Neural cell (in vitro differentiated cells): ENCODE data around the gene CERT1. TPM values are rescaled to one million over a fixed set of nuclear protein-coding genes. Genes with fewer than 3 reads are reported as not detected.
"Not testable (repeated sequence)": the region's sequence is repeated elsewhere in the genome, so short reads cannot be mapped to it uniquely, and the experiment has no call there.

Source experiments
- H2AFZ ChIP-seq: fragments of 200-600, 300-800 bp; sonication (generic), shearing (Covaris generic); 2 replicates; pipeline ENCODE4 v1.6.0; 2014; ENCODE audit warnings: low read depth, mild to moderate bottlenecking, antibody characterized with exemption, low read length, moderate library complexity
- H3F3A ChIP-seq: fragments of 200-600 bp; shearing (Covaris generic); 2 replicates; pipeline ENCODE4 v1.6.1; 2016; ENCODE audit warnings: mild to moderate bottlenecking, moderate library complexity, mixed read lengths, antibody characterized with exemption, low read length; ENCODE audit not compliant: insufficient read depth, poor library complexity, severe bottlenecking
- H3K27ac ChIP-seq: fragments of 200-600, 300-800 bp; sonication (generic), shearing (Covaris generic); 2 replicates; pipeline ENCODE4 v1.5.1; 2014; ENCODE audit warnings: mild to moderate bottlenecking, low read length, moderate library complexity
- H3K27me3 ChIP-seq: fragments of 300-800, 200-600 bp; sonication (generic), shearing (Covaris generic); 2 replicates; pipeline ENCODE4 v1.6.0; 2014; ENCODE audit warnings: mild to moderate bottlenecking, low read depth, low read length, moderate library complexity; ENCODE audit not compliant: insufficient read depth
- H3K36me3 ChIP-seq: fragments of 300-800, 200-600 bp; sonication (generic), shearing (Covaris generic); 2 replicates; pipeline ENCODE4 v1.5.1; 2014; ENCODE audit warnings: mild to moderate bottlenecking, antibody characterized with exemption, low read length, moderate library complexity; ENCODE audit not compliant: insufficient read depth
- H3K4me2 ChIP-seq: fragments of 300-800, 200-600 bp; sonication (generic), shearing (Covaris generic); 2 replicates; pipeline ENCODE4 v1.6.0; 2014; ENCODE audit warnings: mild to moderate bottlenecking, low read length
- H3K4me3 ChIP-seq: fragments of 300-800, 200-600 bp; sonication (generic), shearing (Covaris generic); 2 replicates; pipeline ENCODE4 v1.5.1; 2014; ENCODE audit warnings: mild to moderate bottlenecking, low read length, moderate library complexity
- H3K79me2 ChIP-seq: fragments of 200-600 bp; shearing (Covaris generic); replicated peaks from 2 replicates; pipeline ENCODE4 v1.6.0; 2014; ENCODE audit warnings: mild to moderate bottlenecking, low read length, moderate library complexity; ENCODE audit not compliant: insufficient read depth
- H3K9ac ChIP-seq: fragments of 300-800, 200-600 bp; sonication (generic), shearing (Covaris generic); 2 replicates; pipeline ENCODE4 v1.6.1; 2016; ENCODE audit warnings: mild to moderate bottlenecking, low read length, mixed read lengths
- H3K9me2 ChIP-seq: fragments of 200-600 bp; shearing (Covaris generic); 2 replicates; pipeline ENCODE4 v1.6.1; 2016; ENCODE audit warnings: mild to moderate bottlenecking, low read length, mixed read lengths; ENCODE audit not compliant: insufficient read depth
- H3K9me3 ChIP-seq: fragments of 200-600, 300-800 bp; sonication (generic), shearing (Covaris generic); 2 replicates; pipeline ENCODE4 v1.6.1; 2016; ENCODE audit warnings: mild to moderate bottlenecking, mixed run types, low read length, moderate library complexity, mixed read lengths
- H4K20me1 ChIP-seq: fragments of 200-600 bp; shearing (Covaris generic); 2 replicates; pipeline ENCODE4 v1.6.1; 2016; ENCODE audit warnings: mild to moderate bottlenecking, mixed run types; ENCODE audit not compliant: insufficient read depth
- EP300 ChIP-seq: fragments of 450-650 bp; conservative IDR thresholded peaks from 2 replicates; pipeline ENCODE4 v1.6.1; 2014; ENCODE audit warnings: antibody characterized with exemption, mild to moderate bottlenecking, moderate library complexity; ENCODE audit not compliant: poor library complexity, severe bottlenecking
- EZH2 ChIP-seq: fragments of 200-600, 300-800 bp; shearing (Covaris generic), sonication (generic); IDR thresholded peaks from 2 replicates; pipeline ENCODE4 v1.6.1; 2014; ENCODE audit warnings: antibody characterized with exemption, low read length, borderline replicate concordance, mild to moderate bottlenecking; ENCODE audit not compliant: insufficient read depth, poor library complexity, severe bottlenecking
- MXI1 ChIP-seq: fragments of 450-650 bp; conservative IDR thresholded peaks from 2 replicates; pipeline ENCODE4 v1.6.1; 2014; ENCODE audit warnings: antibody characterized with exemption, mild to moderate bottlenecking; ENCODE audit not compliant: poor library complexity, severe bottlenecking
- POLR2AphosphoS5 ChIP-seq: IDR thresholded peaks from 2 replicates; pipeline ENCODE4 v1.6.1; 2012
- RAD21 ChIP-seq: fragments of 450-650 bp; conservative IDR thresholded peaks from 2 replicates; pipeline ENCODE4 v1.6.1; 2014; ENCODE audit warnings: antibody characterized with exemption, mild to moderate bottlenecking, moderate library complexity
- SMC3 ChIP-seq: fragments of 450-650 bp; conservative IDR thresholded peaks from 2 replicates; pipeline ENCODE4 v1.6.1; 2014; ENCODE audit warnings: antibody characterized with exemption, mild to moderate bottlenecking, moderate library complexity; ENCODE audit not compliant: poor library complexity
- TAF1 ChIP-seq: IDR thresholded peaks from 2 replicates; pipeline ENCODE4 v1.6.1; 2012; ENCODE audit warnings: low read depth
- polyA plus RNA-seq: library from polyadenylated mRNA; depleted of rRNA; stranded (reverse); fragments of >200 nt; gene quantifications from 2 replicates; pipeline ENCODE4 v1.2.3, GENCODE V29; 2014
- TF ChIP-seq, protein P1 (sequence below): fragments of 450-650 bp; IDR thresholded peaks from 2 replicates; pipeline ENCODE4 v1.5.1; 2014; ENCODE audit warnings: antibody characterized with exemption, mild to moderate bottlenecking, moderate library complexity; ENCODE audit not compliant: poor library complexity, severe bottlenecking
- TF ChIP-seq, protein P2 (sequence below): IDR thresholded peaks from 2 replicates; pipeline ENCODE4 v1.6.1; 2012; ENCODE audit warnings: borderline replicate concordance

The CERT1 gene
- polyA plus RNA-seq, 1 donor from 2014 or later: 24.3 TPM

DNA sequence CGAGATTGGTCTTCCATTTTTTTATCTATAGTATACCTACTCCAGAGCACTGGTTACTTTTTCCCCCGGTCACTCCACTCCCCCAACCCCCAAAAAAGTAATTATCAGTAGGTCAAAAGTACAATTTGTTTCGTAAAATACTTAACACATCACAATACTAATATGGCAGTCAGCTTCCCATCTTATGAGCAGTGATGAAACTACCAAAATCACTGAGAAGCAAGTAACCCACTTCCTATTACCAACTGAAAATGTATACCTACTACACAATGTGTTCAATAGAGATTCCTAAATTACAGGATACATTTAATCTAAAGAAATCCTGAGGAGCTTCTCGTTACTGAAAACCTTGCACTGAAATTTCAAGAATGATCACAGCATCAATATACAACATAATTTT lies 1.9 kb downstream of the CERT1 start:
- Histone ChIP-seq H3K9me2 (no peaks in the 10 kb centered on the region), H2AFZ (no peak overlapping the region), H3K27ac (no peak overlapping the region), H3F3A (peaks cover 5% of the 10 kb centered on the region), H3K4me2 (peak overlapping the region; percentile 81), H3K79me2 (peaks cover 72% of the 10 kb centered on the region), H3K9me3 (no peaks in the 10 kb centered on the region), H3K36me3 (no peaks in the 10 kb centered on the region), H3K27me3 (no peaks in the 10 kb centered on the region), H3K4me3 (peak overlapping the region; percentile 87), H4K20me1 (no peaks in the 10 kb centered on the region), H3K9ac (peak overlapping the region; percentile 94)
- TF ChIP-seq, protein P1, sequence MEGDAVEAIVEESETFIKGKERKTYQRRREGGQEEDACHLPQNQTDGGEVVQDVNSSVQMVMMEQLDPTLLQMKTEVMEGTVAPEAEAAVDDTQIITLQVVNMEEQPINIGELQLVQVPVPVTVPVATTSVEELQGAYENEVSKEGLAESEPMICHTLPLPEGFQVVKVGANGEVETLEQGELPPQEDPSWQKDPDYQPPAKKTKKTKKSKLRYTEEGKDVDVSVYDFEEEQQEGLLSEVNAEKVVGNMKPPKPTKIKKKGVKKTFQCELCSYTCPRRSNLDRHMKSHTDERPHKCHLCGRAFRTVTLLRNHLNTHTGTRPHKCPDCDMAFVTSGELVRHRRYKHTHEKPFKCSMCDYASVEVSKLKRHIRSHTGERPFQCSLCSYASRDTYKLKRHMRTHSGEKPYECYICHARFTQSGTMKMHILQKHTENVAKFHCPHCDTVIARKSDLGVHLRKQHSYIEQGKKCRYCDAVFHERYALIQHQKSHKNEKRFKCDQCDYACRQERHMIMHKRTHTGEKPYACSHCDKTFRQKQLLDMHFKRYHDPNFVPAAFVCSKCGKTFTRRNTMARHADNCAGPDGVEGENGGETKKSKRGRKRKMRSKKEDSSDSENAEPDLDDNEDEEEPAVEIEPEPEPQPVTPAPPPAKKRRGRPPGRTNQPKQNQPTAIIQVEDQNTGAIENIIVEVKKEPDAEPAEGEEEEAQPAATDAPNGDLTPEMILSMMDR: no peak
- TF ChIP-seq, protein P2, sequence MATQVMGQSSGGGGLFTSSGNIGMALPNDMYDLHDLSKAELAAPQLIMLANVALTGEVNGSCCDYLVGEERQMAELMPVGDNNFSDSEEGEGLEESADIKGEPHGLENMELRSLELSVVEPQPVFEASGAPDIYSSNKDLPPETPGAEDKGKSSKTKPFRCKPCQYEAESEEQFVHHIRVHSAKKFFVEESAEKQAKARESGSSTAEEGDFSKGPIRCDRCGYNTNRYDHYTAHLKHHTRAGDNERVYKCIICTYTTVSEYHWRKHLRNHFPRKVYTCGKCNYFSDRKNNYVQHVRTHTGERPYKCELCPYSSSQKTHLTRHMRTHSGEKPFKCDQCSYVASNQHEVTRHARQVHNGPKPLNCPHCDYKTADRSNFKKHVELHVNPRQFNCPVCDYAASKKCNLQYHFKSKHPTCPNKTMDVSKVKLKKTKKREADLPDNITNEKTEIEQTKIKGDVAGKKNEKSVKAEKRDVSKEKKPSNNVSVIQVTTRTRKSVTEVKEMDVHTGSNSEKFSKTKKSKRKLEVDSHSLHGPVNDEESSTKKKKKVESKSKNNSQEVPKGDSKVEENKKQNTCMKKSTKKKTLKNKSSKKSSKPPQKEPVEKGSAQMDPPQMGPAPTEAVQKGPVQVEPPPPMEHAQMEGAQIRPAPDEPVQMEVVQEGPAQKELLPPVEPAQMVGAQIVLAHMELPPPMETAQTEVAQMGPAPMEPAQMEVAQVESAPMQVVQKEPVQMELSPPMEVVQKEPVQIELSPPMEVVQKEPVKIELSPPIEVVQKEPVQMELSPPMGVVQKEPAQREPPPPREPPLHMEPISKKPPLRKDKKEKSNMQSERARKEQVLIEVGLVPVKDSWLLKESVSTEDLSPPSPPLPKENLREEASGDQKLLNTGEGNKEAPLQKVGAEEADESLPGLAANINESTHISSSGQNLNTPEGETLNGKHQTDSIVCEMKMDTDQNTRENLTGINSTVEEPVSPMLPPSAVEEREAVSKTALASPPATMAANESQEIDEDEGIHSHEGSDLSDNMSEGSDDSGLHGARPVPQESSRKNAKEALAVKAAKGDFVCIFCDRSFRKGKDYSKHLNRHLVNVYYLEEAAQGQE: no peak
- TF ChIP-seq EZH2: no peak

DNA sequence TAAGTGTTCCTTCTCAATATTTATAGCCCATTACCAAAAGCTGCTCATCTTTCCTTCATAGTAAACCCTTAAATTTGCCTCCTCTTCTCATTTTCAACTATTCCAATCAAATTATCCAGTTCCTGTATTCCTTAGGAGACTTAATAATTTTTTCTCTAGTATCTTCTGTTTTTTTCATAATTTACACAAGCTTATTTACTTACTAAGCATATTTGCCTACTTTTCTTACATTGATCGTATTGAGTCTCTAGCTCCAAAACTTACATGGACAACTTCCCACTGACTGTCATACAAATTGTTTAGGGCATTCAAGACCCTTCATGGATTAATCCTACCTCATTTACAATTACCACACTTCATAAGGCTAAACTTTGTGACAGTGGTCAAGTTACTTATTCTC lies 3.6 kb downstream of the CERT1 start:
- Histone ChIP-seq H3K9me3 (no peaks in the 10 kb centered on the region), H3K27me3 (no peaks in the 10 kb centered on the region), H3K27ac (no peak overlapping the region), H4K20me1 (no peaks in the 10 kb centered on the region), H3K9me2 (no peaks in the 10 kb centered on the region), H3K4me2 (no peak overlapping the region), H3F3A (peaks cover 5% of the 10 kb centered on the region), H3K36me3 (no peaks in the 10 kb centered on the region), H3K9ac (no peak overlapping the region), H2AFZ (no peak overlapping the region), H3K4me3 (peak overlapping the region; percentile 87), H3K79me2 (peaks cover 55% of the 10 kb centered on the region)
- no peak for TF ChIP-seq EZH2
- TF ChIP-seq SMC3: no peak
- no peak for TF ChIP-seq RAD21
- TF ChIP-seq, protein P1: no peak
- TF ChIP-seq EP300: no peak
- no peak for TF ChIP-seq MXI1
- TF ChIP-seq, protein P2: no peak
- no peak for TF ChIP-seq POLR2AphosphoS5
- no peak for TF ChIP-seq TAF1

DNA sequence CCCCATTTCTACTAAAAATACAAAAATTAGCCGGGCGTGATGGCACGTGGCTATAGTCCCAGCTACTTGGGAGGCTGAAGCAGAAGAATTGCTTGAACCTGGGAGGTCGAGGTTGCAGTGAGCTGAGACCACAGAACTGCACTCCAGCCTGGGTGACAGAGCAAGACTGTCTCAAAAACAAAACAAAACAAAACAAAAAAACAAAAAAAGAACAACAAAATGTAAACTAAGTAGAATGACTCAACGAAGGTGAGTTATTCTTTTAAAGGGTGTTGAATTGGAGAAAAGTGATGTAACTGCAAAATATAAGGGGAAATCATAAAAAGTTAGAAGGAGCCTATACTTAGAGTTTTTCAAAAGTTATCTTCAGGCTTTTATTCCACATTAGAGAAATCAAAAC lies 6.3 kb downstream of the CERT1 start:
- not testable (repeated sequence) for H3K36me3 ChIP-seq, H3F3A ChIP-seq, H3K4me2 ChIP-seq, H3K9me2 ChIP-seq, H3K27ac ChIP-seq, H3K27me3 ChIP-seq, H3K9me3 ChIP-seq, H3K4me3 ChIP-seq, H4K20me1 ChIP-seq, H3K9ac ChIP-seq, H2AFZ ChIP-seq
- peaks cover 48% of the 10 kb centered on the region for H3K79me2 ChIP-seq
